Heart left ventricle (tissue), 13 donors: ENCODE data around the gene CADM2.

ENCODE experiments used
- CTCF ChIP-seq, 12 donors: fragments of 200-600 bp; sonication (generic) in 4 of 12; IDR thresholded peaks; one replicate each; pipeline versions ENCODE4 v1.5.0 to v1.8.0; 2018 to 2022; ENCODE audit warnings: antibody characterized with exemption in 12 of 12, mild to moderate bottlenecking in 5 of 12
- POLR2A ChIP-seq, 2 donors: fragments of 450-650 bp; IDR thresholded peaks; one replicate each; pipeline ENCODE4 v1.6.1; 2017; ENCODE audit warnings: antibody characterized with exemption in 2 of 2, mild to moderate bottlenecking in 2 of 2, moderate library complexity in 2 of 2
- donor health status: ischemic (EF 13 %, LVEDD 7.1; RV severe dilation, severe dysfunction).
- donor health status: DM: no; HTN: yes; CAD: no.
- donor health status: DM: no; HTN: no; CAD: no.
- donor health status: ischemic (EF 25% LVEDD 6.9; RV normal size, moderate dysfunction).
- donor health status: ischemic (EF 25% LVEDD 5.7; RV mildly dilated, moderate dysfunction).
- donor health status: ischemic (EF 35%, LVEDD 5.7; RV mildly dilated, moderate dysfunction).
- donor health status: nonischemic (EF 11% LVEDD 7.7; RV severe dilation, severe dysfunction).
- donor health status: DM: yes; HTN: yes; CAD: no.
- donor health status: PGD.
- donor health status: ischemic (EF 29% LVEDD 5.4; RV normal size, mild dysfunction).
- donor health status: nonischemic (EF 23%, LVEDD 6.1; RV moderate dilation, normal function).

- TF ChIP-seq CTCF (IDR thresholded peaks at IDR 0.05): no peak
- TF ChIP-seq POLR2A (IDR thresholded peaks at IDR 0.05): no peak
Measured at GRCh38 chr3:85912980-85913379, 954.2 kb downstream of the CADM2 start.
